GM23338 (cell line): Measurements from ENCODE around the gene ULK4. TPM values are rescaled to one million over a fixed set of nuclear protein-coding genes. Genes with fewer than 3 reads are reported as not detected.

Experiments used
- ATAC-seq: fragments of 200-7000 bp; cut with Tn5 transposase; 3 replicates; pipeline ENCODE4 v1.9.1; 2020
- DNase-seq: peaks from one replicate; pipeline ENCODE4 v3.0.0-alpha.2; 2015; ENCODE audit warnings: low spot score
- H2AFZ ChIP-seq: fragments of 200-600 bp; sonication (generic); 2 replicates; pipeline ENCODE4 v1.8.0; 2016; ENCODE audit warnings: antibody characterized with exemption, mild to moderate bottlenecking, moderate library complexity
- H3F3A ChIP-seq: fragments of 200-600 bp; sonication (generic); replicated peaks from 2 replicates; pipeline ENCODE4 v1.8.0; 2017; ENCODE audit warnings: antibody characterized with exemption, mixed run types, low read depth
- H3K27ac ChIP-seq: fragments of 200-600 bp; sonication (generic); 2 replicates; pipeline ENCODE4 v1.6.1; 2016; ENCODE audit warnings: low read depth
- H3K27me3 ChIP-seq: fragments of 200-600 bp; sonication (generic); 2 replicates; pipeline ENCODE4 v1.8.0; 2016; ENCODE audit warnings: mild to moderate bottlenecking, mixed run types, moderate library complexity; ENCODE audit not compliant: insufficient read depth
- H3K36me3 ChIP-seq: fragments of 200-600 bp; sonication (generic); 2 replicates; pipeline ENCODE4 v1.8.0; 2016; ENCODE audit warnings: mild to moderate bottlenecking; ENCODE audit not compliant: insufficient read depth
- H3K4me1 ChIP-seq: fragments of 200-600 bp; sonication (generic); 2 replicates; pipeline ENCODE4 v1.8.0; 2016; ENCODE audit warnings: mild to moderate bottlenecking, moderate library complexity; ENCODE audit not compliant: insufficient read depth
- H3K4me2 ChIP-seq: fragments of 200-600 bp; sonication (generic); 2 replicates; pipeline ENCODE4 v1.7.1; 2017; ENCODE audit warnings: mixed run types
- H3K4me3 ChIP-seq: fragments of 200-600 bp; sonication (generic); 2 replicates; pipeline ENCODE4 v1.6.1; 2016; ENCODE audit warnings: mixed run types
- H3K79me2 ChIP-seq: fragments of 200-600 bp; sonication (generic); replicated peaks from 2 replicates; pipeline ENCODE4 v1.8.0; 2017; ENCODE audit warnings: mild to moderate bottlenecking; ENCODE audit not compliant: insufficient read depth
- H3K9me2 ChIP-seq: fragments of 200-600 bp; sonication (generic); 2 replicates; pipeline ENCODE4 v1.8.0; 2017; ENCODE audit not compliant: insufficient read depth
- H4K20me1 ChIP-seq: fragments of 200-600 bp; sonication (generic); replicated peaks from 2 replicates; pipeline ENCODE4 v1.8.0; 2017; ENCODE audit warnings: mild to moderate bottlenecking; ENCODE audit not compliant: insufficient read depth
- H3K27ac Mint-ChIP-seq: 2 replicates; pipeline ENCODE4 v1.8.0; 2020; ENCODE audit warnings: inconsistent platforms, mild to moderate bottlenecking, moderate library complexity, mixed read lengths
- H3K27me3 Mint-ChIP-seq: 3 replicates; pipeline ENCODE4 v1.8.0; 2022; ENCODE audit warnings: low read depth, mild to moderate bottlenecking, moderate library complexity, mixed read lengths, inconsistent platforms; ENCODE audit not compliant: insufficient read depth, poor library complexity
- H3K36me3 Mint-ChIP-seq: 3 replicates; pipeline ENCODE4 v1.8.0; 2021; ENCODE audit warnings: low read depth, mild to moderate bottlenecking, inconsistent platforms, moderate library complexity, mixed read lengths
- H3K4me1 Mint-ChIP-seq: 3 replicates; pipeline ENCODE4 v1.8.0; 2020; ENCODE audit warnings: mild to moderate bottlenecking, inconsistent platforms, mixed read lengths
- H3K4me3 Mint-ChIP-seq: 3 replicates; pipeline ENCODE4 v1.8.0; 2021; ENCODE audit warnings: moderate library complexity, mild to moderate bottlenecking, inconsistent platforms, mixed read lengths
- H3K9me3 Mint-ChIP-seq: 3 replicates; pipeline ENCODE4 v1.8.0; 2020; ENCODE audit warnings: moderate library complexity, mild to moderate bottlenecking, inconsistent platforms, mixed read lengths
- CREB1 ChIP-seq: fragments of 250-450 bp; sonication (Bioruptor Pico); IDR thresholded peaks from 2 replicates; pipeline ENCODE4 v1.5.0; 2020; ENCODE audit warnings: low read depth, mild to moderate bottlenecking, moderate library complexity
- EZH2 ChIP-seq: fragments of 200-600 bp; sonication (generic); IDR thresholded peaks from one replicate; pipeline ENCODE4 v1.8.0; 2017; ENCODE audit warnings: antibody characterized with exemption, mild to moderate bottlenecking, low read depth; ENCODE audit not compliant: unreplicated experiment
- EZH2phosphoT487 ChIP-seq: fragments of 200-600 bp; sonication (generic); IDR thresholded peaks from one replicate; pipeline ENCODE4 v1.8.1; 2018; ENCODE audit warnings: antibody characterized with exemption; ENCODE audit not compliant: unreplicated experiment
- JUNB ChIP-seq: IDR thresholded peaks from one replicate; pipeline ENCODE4 v1.6.1; 2016; ENCODE audit warnings: antibody characterized with exemption; ENCODE audit not compliant: unreplicated experiment
- POLR2AphosphoS5 ChIP-seq: IDR thresholded peaks from 2 replicates; pipeline ENCODE4 v1.6.1; 2016; ENCODE audit warnings: antibody characterized with exemption, low read depth
- REST ChIP-seq: IDR thresholded peaks from one replicate; pipeline ENCODE4 v1.6.1; 2018; ENCODE audit warnings: antibody characterized with exemption; ENCODE audit not compliant: unreplicated experiment
- ZNF114 ChIP-seq: fragments of 250-450 bp; sonication (Bioruptor Pico); IDR thresholded peaks from 2 replicates; pipeline ENCODE4 v1.5.0; 2020; ENCODE audit warnings: mild to moderate bottlenecking, moderate library complexity
- ZNF331 ChIP-seq: fragments of 250-450 bp; sonication (Bioruptor Pico); IDR thresholded peaks from 2 replicates; pipeline ENCODE4 v1.5.0; 2020; ENCODE audit warnings: low read depth, mild to moderate bottlenecking, moderate library complexity
- polyA plus RNA-seq: library from polyadenylated mRNA; unstranded; fragments of >200 nt; fragmentation: Nextera tagmentation; extraction: Ambion mirVana; gene quantifications from 2 replicates; pipeline ENCODE4 v1.2.1, GENCODE V29; 2016
- total RNA-seq: library from RNA; depleted of rRNA; stranded (reverse); fragments of >200 nt; shearing (Covaris generic); gene quantifications from 2 replicates; pipeline ENCODE4 v1.2.3, GENCODE V29; 2014
- TF ChIP-seq, protein P1 (sequence below): fragments of 250-450 bp; sonication (Bioruptor Pico); IDR thresholded peaks from 2 replicates; pipeline ENCODE4 v1.5.0; 2020; ENCODE audit warnings: mild to moderate bottlenecking, moderate library complexity
- TF ChIP-seq, protein P2 (sequence below): IDR thresholded peaks from 2 replicates; pipeline ENCODE4 v1.6.1; 2016; ENCODE audit warnings: antibody characterized with exemption

Gene ULK4
- total and polyA plus RNA-seq, 2 experiments from 2014 or later = 20.8 to 41.4 TPM

DNA sequence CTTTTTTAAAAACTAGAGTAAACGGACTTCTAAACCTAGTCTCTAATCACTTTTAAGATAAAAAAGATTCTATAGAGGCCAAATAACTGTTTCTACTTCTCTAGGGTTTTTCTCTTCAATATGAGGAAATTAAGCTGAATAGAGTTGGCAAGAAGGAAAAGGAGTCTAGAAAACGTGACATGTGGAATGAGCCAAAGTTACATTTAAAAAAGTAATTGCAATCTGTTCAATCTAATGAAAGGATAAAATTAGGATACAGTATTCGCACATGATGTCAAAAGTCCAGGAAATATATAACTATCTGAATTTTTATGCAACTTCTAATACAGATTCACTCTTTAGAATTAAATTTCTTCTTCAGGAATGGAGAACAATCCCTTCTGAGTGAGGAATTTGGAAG lies 300.1 kb downstream of the ULK4 start:
- Histone ChIP-seq H3K79me2 (no peaks in the 10 kb centered on the region), H3K36me3 (peaks cover 8% of the 10 kb centered on the region), H3K9me2 (no peaks in the 10 kb centered on the region), H3K27me3 (no peaks in the 10 kb centered on the region), H2AFZ (no peak overlapping the region), H3K4me2 (no peak overlapping the region), H3K4me1 (no peaks in the 10 kb centered on the region), H3K4me3 (no peak overlapping the region), H4K20me1 (no peaks in the 10 kb centered on the region), H3F3A (no peaks in the 10 kb centered on the region), H3K27ac (no peak overlapping the region)
- Mint-ChIP-seq H3K4me3 (no peak overlapping the region), H3K9me3 (peaks cover 18% of the 10 kb centered on the region), H3K4me1 (no peaks in the 10 kb centered on the region), H3K27ac (no peak overlapping the region), H3K27me3 (no peaks in the 10 kb centered on the region), H3K36me3 (peaks cover 21% of the 10 kb centered on the region)
- TF ChIP-seq ZNF114 (CRISPR knock-in tag) (no peak), EZH2 (no peak), REST (no peak), EZH2phosphoT487 (no peak), POLR2AphosphoS5 (no peak)
- ATAC-seq = no peak
- DNase-seq = no peak

DNA sequence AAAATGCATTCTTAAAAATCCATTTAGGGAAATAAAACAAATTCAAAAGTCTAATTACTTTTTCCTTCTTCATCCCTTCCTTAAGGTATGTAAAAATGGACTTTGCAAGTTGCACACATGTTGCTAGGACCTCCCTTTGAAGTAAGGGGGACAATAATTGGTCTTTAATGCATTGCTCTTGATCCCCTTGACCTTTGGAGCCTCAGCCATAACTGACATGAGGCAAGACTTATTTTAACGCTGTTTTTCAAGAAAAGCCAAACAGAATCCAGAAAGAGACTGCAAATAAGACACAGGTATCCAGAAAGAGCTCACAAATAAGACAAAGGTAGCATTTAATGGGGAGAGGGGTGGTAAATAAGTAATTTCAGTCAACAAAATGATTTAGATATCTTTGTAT lies 301.4 kb downstream of the ULK4 start:
- Mint-ChIP-seq H3K36me3 (peaks cover 9% of the 10 kb centered on the region), H3K4me3 (no peak overlapping the region), H3K4me1 (no peaks in the 10 kb centered on the region), H3K27me3 (no peaks in the 10 kb centered on the region), H3K9me3 (peaks cover 8% of the 10 kb centered on the region), H3K27ac (no peak overlapping the region)
- Histone ChIP-seq H3K36me3 (no peaks in the 10 kb centered on the region), H3K4me3 (no peak overlapping the region), H3K79me2 (no peaks in the 10 kb centered on the region), H3K4me2 (no peak overlapping the region), H4K20me1 (no peaks in the 10 kb centered on the region), H3K4me1 (no peaks in the 10 kb centered on the region), H3K27ac (no peak overlapping the region), H3K27me3 (no peaks in the 10 kb centered on the region), H2AFZ (no peak overlapping the region), H3K9me2 (no peaks in the 10 kb centered on the region), H3F3A (no peaks in the 10 kb centered on the region)
- DNase-seq (no peak), ATAC-seq (no peak)
- TF ChIP-seq ZNF331 (no peak), POLR2AphosphoS5 (no peak), CREB1 (CRISPR knock-in tag) (no peak), JUNB (no peak)
- TF ChIP-seq, protein P1, sequence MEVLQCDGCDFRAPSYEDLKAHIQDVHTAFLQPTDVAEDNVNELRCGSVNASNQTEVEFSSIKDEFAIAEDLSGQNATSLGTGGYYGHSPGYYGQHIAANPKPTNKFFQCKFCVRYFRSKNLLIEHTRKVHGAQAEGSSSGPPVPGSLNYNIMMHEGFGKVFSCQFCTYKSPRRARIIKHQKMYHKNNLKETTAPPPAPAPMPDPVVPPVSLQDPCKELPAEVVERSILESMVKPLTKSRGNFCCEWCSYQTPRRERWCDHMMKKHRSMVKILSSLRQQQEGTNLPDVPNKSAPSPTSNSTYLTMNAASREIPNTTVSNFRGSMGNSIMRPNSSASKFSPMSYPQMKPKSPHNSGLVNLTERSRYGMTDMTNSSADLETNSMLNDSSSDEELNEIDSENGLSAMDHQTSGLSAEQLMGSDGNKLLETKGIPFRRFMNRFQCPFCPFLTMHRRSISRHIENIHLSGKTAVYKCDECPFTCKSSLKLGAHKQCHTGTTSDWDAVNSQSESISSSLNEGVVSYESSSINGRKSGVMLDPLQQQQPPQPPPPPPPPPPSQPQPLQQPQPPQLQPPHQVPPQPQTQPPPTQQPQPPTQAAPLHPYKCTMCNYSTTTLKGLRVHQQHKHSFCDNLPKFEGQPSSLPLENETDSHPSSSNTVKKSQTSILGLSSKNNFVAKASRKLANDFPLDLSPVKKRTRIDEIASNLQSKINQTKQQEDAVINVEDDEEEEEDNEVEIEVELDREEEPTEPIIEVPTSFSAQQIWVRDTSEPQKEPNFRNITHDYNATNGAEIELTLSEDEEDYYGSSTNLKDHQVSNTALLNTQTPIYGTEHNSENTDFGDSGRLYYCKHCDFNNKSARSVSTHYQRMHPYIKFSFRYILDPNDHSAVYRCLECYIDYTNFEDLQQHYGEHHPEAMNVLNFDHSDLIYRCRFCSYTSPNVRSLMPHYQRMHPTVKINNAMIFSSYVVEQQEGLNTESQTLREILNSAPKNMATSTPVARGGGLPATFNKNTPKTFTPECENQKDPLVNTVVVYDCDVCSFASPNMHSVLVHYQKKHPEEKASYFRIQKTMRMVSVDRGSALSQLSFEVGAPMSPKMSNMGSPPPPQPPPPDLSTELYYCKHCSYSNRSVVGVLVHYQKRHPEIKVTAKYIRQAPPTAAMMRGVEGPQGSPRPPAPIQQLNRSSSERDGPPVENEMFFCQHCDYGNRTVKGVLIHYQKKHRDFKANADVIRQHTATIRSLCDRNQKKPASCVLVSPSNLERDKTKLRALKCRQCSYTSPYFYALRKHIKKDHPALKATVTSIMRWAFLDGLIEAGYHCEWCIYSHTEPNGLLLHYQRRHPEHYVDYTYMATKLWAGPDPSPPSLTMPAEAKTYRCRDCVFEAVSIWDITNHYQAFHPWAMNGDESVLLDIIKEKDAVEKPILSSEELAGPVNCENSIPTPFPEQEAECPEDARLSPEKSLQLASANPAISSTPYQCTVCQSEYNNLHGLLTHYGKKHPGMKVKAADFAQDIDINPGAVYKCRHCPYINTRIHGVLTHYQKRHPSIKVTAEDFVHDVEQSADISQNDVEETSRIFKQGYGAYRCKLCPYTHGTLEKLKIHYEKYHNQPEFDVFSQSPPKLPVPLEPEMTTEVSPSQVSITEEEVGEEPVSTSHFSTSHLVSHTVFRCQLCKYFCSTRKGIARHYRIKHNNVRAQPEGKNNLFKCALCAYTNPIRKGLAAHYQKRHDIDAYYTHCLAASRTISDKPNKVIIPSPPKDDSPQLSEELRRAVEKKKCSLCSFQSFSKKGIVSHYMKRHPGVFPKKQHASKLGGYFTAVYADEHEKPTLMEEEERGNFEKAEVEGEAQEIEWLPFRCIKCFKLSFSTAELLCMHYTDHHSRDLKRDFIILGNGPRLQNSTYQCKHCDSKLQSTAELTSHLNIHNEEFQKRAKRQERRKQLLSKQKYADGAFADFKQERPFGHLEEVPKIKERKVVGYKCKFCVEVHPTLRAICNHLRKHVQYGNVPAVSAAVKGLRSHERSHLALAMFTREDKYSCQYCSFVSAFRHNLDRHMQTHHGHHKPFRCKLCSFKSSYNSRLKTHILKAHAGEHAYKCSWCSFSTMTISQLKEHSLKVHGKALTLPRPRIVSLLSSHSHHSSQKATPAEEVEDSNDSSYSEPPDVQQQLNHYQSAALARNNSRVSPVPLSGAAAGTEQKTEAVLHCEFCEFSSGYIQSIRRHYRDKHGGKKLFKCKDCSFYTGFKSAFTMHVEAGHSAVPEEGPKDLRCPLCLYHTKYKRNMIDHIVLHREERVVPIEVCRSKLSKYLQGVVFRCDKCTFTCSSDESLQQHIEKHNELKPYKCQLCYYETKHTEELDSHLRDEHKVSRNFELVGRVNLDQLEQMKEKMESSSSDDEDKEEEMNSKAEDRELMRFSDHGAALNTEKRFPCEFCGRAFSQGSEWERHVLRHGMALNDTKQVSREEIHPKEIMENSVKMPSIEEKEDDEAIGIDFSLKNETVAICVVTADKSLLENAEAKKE (CRISPR knock-in tag) = no peak
- TF ChIP-seq, protein P2, sequence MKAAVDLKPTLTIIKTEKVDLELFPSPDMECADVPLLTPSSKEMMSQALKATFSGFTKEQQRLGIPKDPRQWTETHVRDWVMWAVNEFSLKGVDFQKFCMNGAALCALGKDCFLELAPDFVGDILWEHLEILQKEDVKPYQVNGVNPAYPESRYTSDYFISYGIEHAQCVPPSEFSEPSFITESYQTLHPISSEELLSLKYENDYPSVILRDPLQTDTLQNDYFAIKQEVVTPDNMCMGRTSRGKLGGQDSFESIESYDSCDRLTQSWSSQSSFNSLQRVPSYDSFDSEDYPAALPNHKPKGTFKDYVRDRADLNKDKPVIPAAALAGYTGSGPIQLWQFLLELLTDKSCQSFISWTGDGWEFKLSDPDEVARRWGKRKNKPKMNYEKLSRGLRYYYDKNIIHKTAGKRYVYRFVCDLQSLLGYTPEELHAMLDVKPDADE = no peak
